ENCODE results near the gene IP6K1. TPM values are rescaled to one million over a fixed set of nuclear protein-coding genes. Genes with fewer than 3 reads are reported as not detected.
A peak's percentile ranks its signal among the peaks of the same experiment; 100 is the strongest.

Gene IP6K1
- total RNA-seq, 4 donors from 2014 or later, result 13.5 to 22.2 (median 19.5) TPM

DNA sequence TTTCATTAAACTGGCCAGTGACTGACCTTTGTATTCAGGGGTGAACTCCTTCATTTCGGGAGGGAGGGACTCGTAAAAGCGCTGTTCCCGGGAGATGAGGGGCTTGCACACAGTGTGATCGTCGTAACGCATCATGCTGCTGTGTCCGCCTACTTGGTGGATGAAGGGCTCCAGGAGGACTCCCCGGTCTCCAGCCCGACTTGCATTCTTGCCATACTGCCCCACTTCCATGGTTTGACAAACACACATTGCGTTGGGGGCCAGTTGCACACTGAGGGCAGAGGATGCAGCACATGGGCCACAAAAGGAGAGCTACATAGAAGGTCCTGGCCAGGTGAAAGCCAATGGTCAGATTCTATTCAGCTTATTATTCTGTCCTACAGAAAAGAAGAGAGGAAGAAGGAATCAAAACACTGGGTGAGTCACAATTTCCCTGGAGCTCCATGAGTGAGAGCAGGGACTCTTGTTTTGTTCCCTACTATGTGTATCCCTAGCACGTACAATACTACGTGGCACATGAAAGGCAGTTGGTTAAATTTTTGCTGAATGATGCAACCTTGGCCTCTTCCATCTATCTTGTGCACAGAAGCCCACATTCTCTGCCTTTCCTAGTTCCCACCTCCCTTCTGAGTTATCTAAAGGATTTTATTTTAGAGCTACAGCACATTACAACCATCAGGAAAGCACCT lies 38.4 kb downstream of the IP6K1 start:
- intact Hi-C loops (cut with DNase I; ENCODE audit: low total_unique reads), result no loop called here
- Histone ChIP-seq H3K9me3 (no peaks in the 10 kb centered on the region), H3K27ac (no peak overlapping the region), H3K27me3 (no peaks in the 10 kb centered on the region), H3K4me3 (no peak overlapping the region), H3K36me3 (peaks cover 2 to 13% of the 10 kb centered on the region in 2 donors), H3K4me1 (peaks cover 0 to 10% of the 10 kb centered on the region in 2 donors)
- in situ Hi-C loops (cut with MboI; ENCODE audit: low sequenced_read_pairs in 4 of 4), result no loop called here
- DNase-seq, result no peak
- TF ChIP-seq CTCF (IDR thresholded peaks at IDR 0.05 in 4 of 5, conservative IDR thresholded peaks at IDR 0.05 in 1 of 5) (no peak), POLR2A (IDR thresholded peaks at IDR 0.05) (no peak)
- ATAC-seq, result no peak

- Histone ChIP-seq H3K27ac (no peak overlapping the region), H3K4me1 (peaks cover 0 to 10% of the 10 kb centered on the region in 2 donors), H3K4me3 (no peak overlapping the region), H3K9me3 (no peaks in the 10 kb centered on the region), H3K36me3 (peaks cover 2 to 13% of the 10 kb centered on the region in 2 donors), H3K27me3 (no peaks in the 10 kb centered on the region)
- no peak for DNase-seq
- TF ChIP-seq POLR2A (IDR thresholded peaks at IDR 0.05) (no peak), CTCF (IDR thresholded peaks at IDR 0.05 in 4 of 5, conservative IDR thresholded peaks at IDR 0.05 in 1 of 5) (no peak)
- in situ Hi-C loops (cut with MboI; ENCODE audit: low sequenced_read_pairs in 4 of 4), result no loop called here
- intact Hi-C loops (cut with DNase I; ENCODE audit: low total_unique reads), result no loop called here
- ATAC-seq, result peak; percentile 76 to 84
These were observed 40.4 kb downstream of the IP6K1 start for GRCh38 chr3:49745986-49746385.

GRCh38 chr3:49740427-49740826 lies 45.9 kb downstream of the IP6K1 start:
- intact Hi-C loops (cut with DNase I; ENCODE audit: low total_unique reads), result no loop called here
- no peaks in the 10 kb centered on the region for H3K4me1 ChIP-seq
- H3K4me3 ChIP-seq, result no peak overlapping the region
- H3K36me3 ChIP-seq, result peaks cover 0 to 30% of the 10 kb centered on the region in 2 donors
- DNase-seq (no peak), ATAC-seq (no peak)
- TF ChIP-seq POLR2A (IDR thresholded peaks at IDR 0.05) (no peak), CTCF (IDR thresholded peaks at IDR 0.05 in 4 of 5, conservative IDR thresholded peaks at IDR 0.05 in 1 of 5) (no peak)
- no peak overlapping the region for H3K27ac ChIP-seq
- H3K27me3 ChIP-seq, result no peaks in the 10 kb centered on the region
- H3K9me3 ChIP-seq, result no peaks in the 10 kb centered on the region
- in situ Hi-C loops (cut with MboI; ENCODE audit: low sequenced_read_pairs in 4 of 4), result no loop called here

DNA sequence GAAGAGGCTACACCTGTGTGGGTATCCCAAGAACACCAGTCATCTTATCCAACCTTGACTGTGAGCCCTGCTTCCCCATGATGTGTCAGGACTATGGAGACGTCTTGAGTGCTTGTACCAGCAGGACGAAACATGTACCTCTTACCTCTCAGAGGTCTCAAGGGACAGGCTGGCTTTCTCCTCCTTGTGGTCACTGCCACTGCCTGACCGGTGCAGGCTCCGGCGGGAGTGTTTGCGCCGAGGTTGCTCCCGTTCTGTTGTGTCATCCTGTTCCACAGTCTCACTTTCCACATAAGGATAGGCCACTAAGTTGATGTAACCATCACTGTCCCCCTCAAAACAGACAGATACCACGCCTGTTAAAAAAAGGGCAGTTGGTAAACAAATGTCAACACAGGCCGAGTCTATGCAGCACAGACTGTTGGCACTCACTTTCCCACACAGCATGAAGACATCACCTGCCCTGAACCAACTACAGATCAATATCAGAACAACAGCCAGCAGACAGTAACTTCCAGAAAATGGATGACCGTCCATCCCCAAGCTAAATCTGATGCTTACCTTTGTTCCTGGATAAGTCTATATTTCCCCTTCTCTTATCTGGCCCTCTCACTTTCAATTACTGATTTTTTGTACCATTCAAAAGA lies 48.2 kb downstream of the IP6K1 start:
- Histone ChIP-seq H3K27ac (no peak overlapping the region), H3K4me3 (no peak overlapping the region), H3K9me3 (no peaks in the 10 kb centered on the region), H3K4me1 (no peaks in the 10 kb centered on the region), H3K36me3 (peaks cover 0 to 44% of the 10 kb centered on the region in 2 donors), H3K27me3 (no peaks in the 10 kb centered on the region)
- TF ChIP-seq CTCF (IDR thresholded peaks at IDR 0.05 in 4 of 5, conservative IDR thresholded peaks at IDR 0.05 in 1 of 5) (no peak), POLR2A (IDR thresholded peaks at IDR 0.05) (no peak)
- in situ Hi-C loops (cut with MboI; ENCODE audit: low sequenced_read_pairs in 4 of 4), result no loop called here
- intact Hi-C loops (cut with DNase I; ENCODE audit: low total_unique reads), result no loop called here
- no peak for DNase-seq
- no peak for ATAC-seq

Measured in gastrocnemius medialis (tissue), 4 donors.